Transverse colon (tissue), 4 donors: Measurements from ENCODE around the gene BLNK. TPM values are rescaled to one million over a fixed set of nuclear protein-coding genes. Genes with fewer than 3 reads are reported as not detected.

ENCODE experiments used
- DNase-seq: peaks from one replicate; pipeline ENCODE4 v3.0.0-alpha.2; 2019
- H3K27ac ChIP-seq, 4 donors: fragments of 200-600 bp; sonication (generic); 2 replicates each; pipeline ENCODE4 v1.5.1; 2016 to 2018; ENCODE audit warnings: inconsistent platforms in 4 of 4
- H3K27me3 ChIP-seq: fragments of 200-600 bp; sonication (generic); 2 replicates; pipeline ENCODE4 v1.5.1; 2017; ENCODE audit warnings: inconsistent platforms
- H3K36me3 ChIP-seq, 4 donors: fragments of 200-600 bp; sonication (generic); 2 replicates each; pipeline ENCODE4 v1.5.1; 2017 to 2019; ENCODE audit warnings: inconsistent platforms in 4 of 4
- H3K4me1 ChIP-seq, 4 donors: fragments of 200-600 bp; sonication (generic); 2 replicates each; pipeline ENCODE4 v1.5.1; 2017 to 2020; ENCODE audit warnings: inconsistent platforms in 4 of 4
- H3K4me3 ChIP-seq, 4 donors: fragments of 200-600 bp; sonication (generic); 1 replicate in 1 of 4; 2 replicates in 3 of 4; pipeline versions ENCODE4 v1.5.1 to v1.6.1; 2017 to 2019; ENCODE audit warnings: inconsistent platforms in 4 of 4
- H3K9me3 ChIP-seq, 2 donors: fragments of 200-600 bp; sonication (generic); 2 replicates each; pipeline ENCODE4 v1.5.1; 2017 to 2019; ENCODE audit warnings: inconsistent platforms in 2 of 2
- CTCF ChIP-seq, 5 experiments: fragments of 200-600 bp in 3 of 5; fragments of 450-650 bp in 2 of 5; sonication (generic) in 3 of 5; IDR thresholded peaks; 1 replicate in 2 of 5; 2 replicates in 3 of 5; pipeline ENCODE4 v1.5.1; 2016 to 2017; ENCODE audit warnings: antibody characterized with exemption in 5 of 5, inconsistent platforms in 3 of 5, mild to moderate bottlenecking in 2 of 5, moderate library complexity in 1 of 5
- EP300 ChIP-seq: sonication (generic); formaldehyde crosslinking; IDR thresholded peaks from one replicate; pipeline ENCODE4 v1.6.1; 2017; ENCODE audit warnings: antibody characterized with exemption, low read depth
- POLR2A ChIP-seq: fragments of 450-650 bp; IDR thresholded peaks from one replicate; pipeline ENCODE4 v1.6.1; 2016; ENCODE audit warnings: antibody characterized with exemption, mild to moderate bottlenecking, moderate library complexity
- POLR2AphosphoS5 ChIP-seq, 3 donors: sonication (generic); formaldehyde crosslinking; IDR thresholded peaks; one replicate each; pipeline ENCODE4 v1.6.1; 2016; ENCODE audit warnings: antibody characterized with exemption in 3 of 3
- WGBS, 2 donors: methylation state at CpG; one replicate each; pipeline ENCODE4 v1.1.5; 2018; ENCODE audit warnings: low coverage in 1 of 2; 5-methylcytosine and 5-hydroxymethylcytosine counted together
- in situ Hi-C, 4 donors: fragments of 200-750 bp; cut with MboI; loops; one replicate each; pipeline versions ENCODE4 v1.15.0 to v1.15.1; 2017; ENCODE audit warnings: low sequenced_read_pairs in 3 of 4, low pct_ligation_motif_present in 1 of 4, low pct_unique_long_range_greater_than_20kb in 1 of 4
- intact Hi-C: fragments of 100-400 bp; cut with DNase I; formaldehyde crosslinking; loops from one replicate; pipeline ENCODE4 v1.15.1; 2023; ENCODE audit warnings: low total_unique reads
- total RNA-seq, 4 donors: library from RNA; depleted of rRNA; stranded (reverse); fragments of >200 nt; gene quantifications; one replicate each; pipeline ENCODE4 v1.1.0, GENCODE V29; 2016

BLNK gene
- total RNA-seq, 4 donors from 2014 or later: 5.6 to 21.8 (median 12.0) TPM

- intact Hi-C loops (no loop called here), in situ Hi-C loops (no loop called here)
- H3K9me3 ChIP-seq: no peaks in the 10 kb centered on the region
- H3K36me3 ChIP-seq: no peaks in the 10 kb centered on the region
- WGBS, 2 donors: 39 to 68% methylated on average over 3 of the region's 3 CpGs
- no peak overlapping the region for H3K4me3 ChIP-seq
- peak overlapping the region; percentile 36 to 72 (median 70) for H3K27ac ChIP-seq
- peaks cover 2 to 49% (median 29%) of the 10 kb centered on the region in 4 donors for H3K4me1 ChIP-seq
- DNase-seq: peak; percentile 39
- TF ChIP-seq POLR2AphosphoS5 (IDR thresholded peaks at IDR 0.05): peak in 1 of 3 donors; percentile 14
- TF ChIP-seq POLR2A: no peak
- no peaks in the 10 kb centered on the region for H3K27me3 ChIP-seq
Measured at GRCh38 chr10:96261930-96262329, 9.4 kb downstream of the BLNK start.

DNA sequence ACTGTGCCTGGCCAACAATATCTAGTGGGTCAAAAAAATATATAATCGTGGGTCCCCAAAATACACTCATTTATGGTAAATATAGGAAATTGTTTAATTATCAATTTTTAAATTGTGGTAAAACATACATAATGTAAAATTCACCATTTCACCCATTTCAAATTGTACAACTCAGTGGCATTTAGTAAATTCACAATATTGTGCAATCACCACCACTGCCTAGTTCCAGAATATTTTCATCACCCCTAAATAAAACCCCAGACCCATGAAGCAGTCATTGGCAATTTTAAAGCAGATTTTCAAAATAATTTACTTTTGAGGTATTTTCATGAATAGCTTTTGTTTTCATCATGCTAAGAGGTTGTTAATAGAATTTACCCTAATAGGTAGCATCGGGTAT lies 10.2 kb downstream of the BLNK start:
- no peaks in the 10 kb centered on the region for H3K9me3 ChIP-seq
- H3K27ac ChIP-seq: peak overlapping the region in 3 of 4 donors; percentile 69 to 72 (median 70)
- H3K4me1 ChIP-seq: peaks cover 2 to 44% (median 22%) of the 10 kb centered on the region in 4 donors
- no peaks in the 10 kb centered on the region for H3K36me3 ChIP-seq
- intact Hi-C loops: no loop called here
- no peak for TF ChIP-seq POLR2AphosphoS5 (IDR thresholded peaks at IDR 0.05)
- no peak for TF ChIP-seq EP300
- no peak for TF ChIP-seq CTCF (IDR thresholded peaks at IDR 0.05)
- no peak for TF ChIP-seq POLR2A
- DNase-seq: no peak
- in situ Hi-C loops: no loop called here
- no peaks in the 10 kb centered on the region for H3K27me3 ChIP-seq
- H3K4me3 ChIP-seq: no peak overlapping the region
- WGBS, 2 donors: 69 to 82% methylated on average over 2 of the region's 2 CpGs

- WGBS, 2 donors: 26% methylated on average over 3 of the region's 3 CpGs; no CpG with 5 or more reads in 1 of the 2 donors
- Histone ChIP-seq H3K4me1 (peaks cover 2 to 47% (median 22%) of the 10 kb centered on the region in 4 donors), H3K4me3 (no peak overlapping the region), H3K9me3 (no peaks in the 10 kb centered on the region), H3K27ac (peak overlapping the region; percentile 0 to 72 (median 64)), H3K27me3 (no peaks in the 10 kb centered on the region), H3K36me3 (no peaks in the 10 kb centered on the region)
- in situ Hi-C loops (no loop called here), intact Hi-C loops (no loop called here)
- TF ChIP-seq EP300 (no peak), POLR2AphosphoS5 (IDR thresholded peaks at IDR 0.05) (no peak), CTCF (IDR thresholded peaks at IDR 0.05) (no peak), POLR2A (no peak)
- DNase-seq: no peak
Measured at GRCh38 chr10:96260014-96260413, 11.4 kb downstream of the BLNK start.

- Histone ChIP-seq H3K27me3 (no peaks in the 10 kb centered on the region), H3K9me3 (no peaks in the 10 kb centered on the region), H3K4me3 (no peak overlapping the region), H3K27ac (peak overlapping the region in 1 of 4 donors; percentile 57), H3K36me3 (no peaks in the 10 kb centered on the region), H3K4me1 (peaks cover 2 to 47% (median 22%) of the 10 kb centered on the region in 4 donors)
- 84 to 100% methylated on average over 4 to 6 of the region's 6 CpGs for WGBS, 2 donors
- intact Hi-C loops: no loop called here
- in situ Hi-C loops: no loop called here
- no peak for DNase-seq
- TF ChIP-seq POLR2A (no peak), POLR2AphosphoS5 (IDR thresholded peaks at IDR 0.05) (no peak), EP300 (no peak), CTCF (IDR thresholded peaks at IDR 0.05) (no peak)
Measured at GRCh38 chr10:96259150-96259549, 12.2 kb downstream of the BLNK start.

GRCh38 chr10:96257944-96258343 lies 13.4 kb downstream of the BLNK start:
- H3K36me3 ChIP-seq: no peaks in the 10 kb centered on the region
- WGBS, 2 donors: 51 to 67% methylated on average over 1 to 4 of the region's 4 CpGs
- in situ Hi-C loops (no loop called here), intact Hi-C loops (no loop called here)
- H3K4me3 ChIP-seq: no peak overlapping the region
- peak overlapping the region in 1 of 4 donors; percentile 17 for H3K27ac ChIP-seq
- DNase-seq: no peak
- no peaks in the 10 kb centered on the region for H3K9me3 ChIP-seq
- no peaks in the 10 kb centered on the region for H3K27me3 ChIP-seq
- H3K4me1 ChIP-seq: peaks cover 2 to 41% (median 14%) of the 10 kb centered on the region in 4 donors
- TF ChIP-seq EP300 (no peak), CTCF (IDR thresholded peaks at IDR 0.05) (no peak), POLR2A (no peak), POLR2AphosphoS5 (IDR thresholded peaks at IDR 0.05) (no peak)
